Measurements from ENCODE around the gene ATP6V1B1. TPM values are rescaled to one million over a fixed set of nuclear protein-coding genes. Genes with fewer than 3 reads are reported as not detected.

The ATP6V1B1 gene
- total RNA-seq, 1 experiment from 2014 or later, result not detected

- TF ChIP-seq MLX (CRISPR knock-in tag; IDR thresholded peaks at IDR 0.05) (no peak), CTCF (IDR thresholded peaks at IDR 0.05) (peak; percentile 3; the same call in 1 of the 2 replicates)
- POLR2A ChIA-PET, result interaction anchor here (0.8 kb wide), 1 partner anchor 18 kb away, joined by 3 read pairs; no protein-coding TSS in a partner anchor
- no peak for DNase-seq (ENCODE audit: low spot score)
- no peaks in the 10 kb centered on the region for H3K36me3 Mint-ChIP-seq
- CTCF ChIA-PET, result interaction anchor here (0.8 to 4.2 kb wide), 9 partner anchors 11 to 113 kb away, joined by 3 to 33 read pairs (median 9); no protein-coding TSS in a partner anchor
- peaks cover 50% of the 10 kb centered on the region for H3K27me3 Mint-ChIP-seq (ENCODE audit: low read depth)
- no peak overlapping the region for H3K27ac Mint-ChIP-seq
- no peak for ATAC-seq
- peaks cover 18% of the 10 kb centered on the region for H3K4me1 Mint-ChIP-seq
- peak overlapping the region; percentile 82 for H3K4me3 Mint-ChIP-seq
- H3K9me3 Mint-ChIP-seq, result no peaks in the 10 kb centered on the region
Measured at GRCh38 chr2:70977605-70978205, 42.0 kb downstream of the ATP6V1B1 start.

GRCh38 chr2:70978341-70979179 lies 42.9 kb downstream of the ATP6V1B1 start, which contains the start of gene ANKRD53:
ANKRD53 (plus strand) TSS chr2:70978630; CDS start chr2:70978646, 16 bp downstream.
- ATAC-seq (peak; percentile 81), DNase-seq (ENCODE audit: low spot score) (peak; percentile 75)
- Mint-ChIP-seq H3K9me3 (no peaks in the 10 kb centered on the region), H3K4me1 (peaks cover 18% of the 10 kb centered on the region), H3K36me3 (no peaks in the 10 kb centered on the region), H3K27ac (no peak within 1 kb of the TSS), H3K4me3 (peak within 1 kb of the TSS; percentile 82), H3K27me3 (ENCODE audit: low read depth) (peaks cover 48% of the 10 kb centered on the region)
- ChIA-PET POLR2A (no interaction called here), CTCF (interaction anchor here (0.6 to 4.2 kb wide), 10 partner anchors 14 to 483 kb away, joined by 3 to 33 read pairs (median 7); partner anchors contain the start of gene ADD2)
- TF ChIP-seq KAT7 (CRISPR knock-in tag; IDR thresholded peaks at IDR 0.05; ENCODE audit: borderline replicate concordance), result peak; percentile 27; the same call in 1 of the 2 replicates
- TF ChIP-seq, protein P1, sequence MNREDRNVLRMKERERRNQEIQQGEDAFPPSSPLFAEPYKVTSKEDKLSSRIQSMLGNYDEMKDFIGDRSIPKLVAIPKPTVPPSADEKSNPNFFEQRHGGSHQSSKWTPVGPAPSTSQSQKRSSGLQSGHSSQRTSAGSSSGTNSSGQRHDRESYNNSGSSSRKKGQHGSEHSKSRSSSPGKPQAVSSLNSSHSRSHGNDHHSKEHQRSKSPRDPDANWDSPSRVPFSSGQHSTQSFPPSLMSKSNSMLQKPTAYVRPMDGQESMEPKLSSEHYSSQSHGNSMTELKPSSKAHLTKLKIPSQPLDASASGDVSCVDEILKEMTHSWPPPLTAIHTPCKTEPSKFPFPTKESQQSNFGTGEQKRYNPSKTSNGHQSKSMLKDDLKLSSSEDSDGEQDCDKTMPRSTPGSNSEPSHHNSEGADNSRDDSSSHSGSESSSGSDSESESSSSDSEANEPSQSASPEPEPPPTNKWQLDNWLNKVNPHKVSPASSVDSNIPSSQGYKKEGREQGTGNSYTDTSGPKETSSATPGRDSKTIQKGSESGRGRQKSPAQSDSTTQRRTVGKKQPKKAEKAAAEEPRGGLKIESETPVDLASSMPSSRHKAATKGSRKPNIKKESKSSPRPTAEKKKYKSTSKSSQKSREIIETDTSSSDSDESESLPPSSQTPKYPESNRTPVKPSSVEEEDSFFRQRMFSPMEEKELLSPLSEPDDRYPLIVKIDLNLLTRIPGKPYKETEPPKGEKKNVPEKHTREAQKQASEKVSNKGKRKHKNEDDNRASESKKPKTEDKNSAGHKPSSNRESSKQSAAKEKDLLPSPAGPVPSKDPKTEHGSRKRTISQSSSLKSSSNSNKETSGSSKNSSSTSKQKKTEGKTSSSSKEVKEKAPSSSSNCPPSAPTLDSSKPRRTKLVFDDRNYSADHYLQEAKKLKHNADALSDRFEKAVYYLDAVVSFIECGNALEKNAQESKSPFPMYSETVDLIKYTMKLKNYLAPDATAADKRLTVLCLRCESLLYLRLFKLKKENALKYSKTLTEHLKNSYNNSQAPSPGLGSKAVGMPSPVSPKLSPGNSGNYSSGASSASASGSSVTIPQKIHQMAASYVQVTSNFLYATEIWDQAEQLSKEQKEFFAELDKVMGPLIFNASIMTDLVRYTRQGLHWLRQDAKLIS (CRISPR knock-in tag; IDR thresholded peaks at IDR 0.05; ENCODE audit: borderline replicate concordance), result no peak
- TF ChIP-seq, protein P2, sequence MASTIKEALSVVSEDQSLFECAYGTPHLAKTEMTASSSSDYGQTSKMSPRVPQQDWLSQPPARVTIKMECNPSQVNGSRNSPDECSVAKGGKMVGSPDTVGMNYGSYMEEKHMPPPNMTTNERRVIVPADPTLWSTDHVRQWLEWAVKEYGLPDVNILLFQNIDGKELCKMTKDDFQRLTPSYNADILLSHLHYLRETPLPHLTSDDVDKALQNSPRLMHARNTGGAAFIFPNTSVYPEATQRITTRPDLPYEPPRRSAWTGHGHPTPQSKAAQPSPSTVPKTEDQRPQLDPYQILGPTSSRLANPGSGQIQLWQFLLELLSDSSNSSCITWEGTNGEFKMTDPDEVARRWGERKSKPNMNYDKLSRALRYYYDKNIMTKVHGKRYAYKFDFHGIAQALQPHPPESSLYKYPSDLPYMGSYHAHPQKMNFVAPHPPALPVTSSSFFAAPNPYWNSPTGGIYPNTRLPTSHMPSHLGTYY (CRISPR knock-in tag; IDR thresholded peaks at IDR 0.05), result no peak
- TF ChIP-seq RELA (CRISPR knock-in tag; IDR thresholded peaks at IDR 0.05; ENCODE audit: borderline replicate concordance), result no peak
- no peak for TF ChIP-seq SP1 (CRISPR knock-in tag; conservative IDR thresholded peaks at IDR 0.05)
- no peak for TF ChIP-seq ZBTB43 (CRISPR knock-in tag; IDR thresholded peaks at IDR 0.05)
- TF ChIP-seq, protein P3, sequence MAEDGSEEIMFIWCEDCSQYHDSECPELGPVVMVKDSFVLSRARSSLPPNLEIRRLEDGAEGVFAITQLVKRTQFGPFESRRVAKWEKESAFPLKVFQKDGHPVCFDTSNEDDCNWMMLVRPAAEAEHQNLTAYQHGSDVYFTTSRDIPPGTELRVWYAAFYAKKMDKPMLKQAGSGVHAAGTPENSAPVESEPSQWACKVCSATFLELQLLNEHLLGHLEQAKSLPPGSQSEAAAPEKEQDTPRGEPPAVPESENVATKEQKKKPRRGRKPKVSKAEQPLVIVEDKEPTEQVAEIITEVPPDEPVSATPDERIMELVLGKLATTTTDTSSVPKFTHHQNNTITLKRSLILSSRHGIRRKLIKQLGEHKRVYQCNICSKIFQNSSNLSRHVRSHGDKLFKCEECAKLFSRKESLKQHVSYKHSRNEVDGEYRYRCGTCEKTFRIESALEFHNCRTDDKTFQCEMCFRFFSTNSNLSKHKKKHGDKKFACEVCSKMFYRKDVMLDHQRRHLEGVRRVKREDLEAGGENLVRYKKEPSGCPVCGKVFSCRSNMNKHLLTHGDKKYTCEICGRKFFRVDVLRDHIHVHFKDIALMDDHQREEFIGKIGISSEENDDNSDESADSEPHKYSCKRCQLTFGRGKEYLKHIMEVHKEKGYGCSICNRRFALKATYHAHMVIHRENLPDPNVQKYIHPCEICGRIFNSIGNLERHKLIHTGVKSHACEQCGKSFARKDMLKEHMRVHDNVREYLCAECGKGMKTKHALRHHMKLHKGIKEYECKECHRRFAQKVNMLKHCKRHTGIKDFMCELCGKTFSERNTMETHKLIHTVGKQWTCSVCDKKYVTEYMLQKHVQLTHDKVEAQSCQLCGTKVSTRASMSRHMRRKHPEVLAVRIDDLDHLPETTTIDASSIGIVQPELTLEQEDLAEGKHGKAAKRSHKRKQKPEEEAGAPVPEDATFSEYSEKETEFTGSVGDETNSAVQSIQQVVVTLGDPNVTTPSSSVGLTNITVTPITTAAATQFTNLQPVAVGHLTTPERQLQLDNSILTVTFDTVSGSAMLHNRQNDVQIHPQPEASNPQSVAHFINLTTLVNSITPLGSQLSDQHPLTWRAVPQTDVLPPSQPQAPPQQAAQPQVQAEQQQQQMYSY (CRISPR knock-in tag; IDR thresholded peaks at IDR 0.05), result no peak
- TF ChIP-seq, protein P4, sequence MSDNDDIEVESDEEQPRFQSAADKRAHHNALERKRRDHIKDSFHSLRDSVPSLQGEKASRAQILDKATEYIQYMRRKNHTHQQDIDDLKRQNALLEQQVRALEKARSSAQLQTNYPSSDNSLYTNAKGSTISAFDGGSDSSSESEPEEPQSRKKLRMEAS (CRISPR knock-in tag; IDR thresholded peaks at IDR 0.05), result no peak
- no peak for TF ChIP-seq ESRRA (CRISPR knock-in tag; IDR thresholded peaks at IDR 0.05; ENCODE audit: borderline replicate concordance)
- TF ChIP-seq, protein P5, sequence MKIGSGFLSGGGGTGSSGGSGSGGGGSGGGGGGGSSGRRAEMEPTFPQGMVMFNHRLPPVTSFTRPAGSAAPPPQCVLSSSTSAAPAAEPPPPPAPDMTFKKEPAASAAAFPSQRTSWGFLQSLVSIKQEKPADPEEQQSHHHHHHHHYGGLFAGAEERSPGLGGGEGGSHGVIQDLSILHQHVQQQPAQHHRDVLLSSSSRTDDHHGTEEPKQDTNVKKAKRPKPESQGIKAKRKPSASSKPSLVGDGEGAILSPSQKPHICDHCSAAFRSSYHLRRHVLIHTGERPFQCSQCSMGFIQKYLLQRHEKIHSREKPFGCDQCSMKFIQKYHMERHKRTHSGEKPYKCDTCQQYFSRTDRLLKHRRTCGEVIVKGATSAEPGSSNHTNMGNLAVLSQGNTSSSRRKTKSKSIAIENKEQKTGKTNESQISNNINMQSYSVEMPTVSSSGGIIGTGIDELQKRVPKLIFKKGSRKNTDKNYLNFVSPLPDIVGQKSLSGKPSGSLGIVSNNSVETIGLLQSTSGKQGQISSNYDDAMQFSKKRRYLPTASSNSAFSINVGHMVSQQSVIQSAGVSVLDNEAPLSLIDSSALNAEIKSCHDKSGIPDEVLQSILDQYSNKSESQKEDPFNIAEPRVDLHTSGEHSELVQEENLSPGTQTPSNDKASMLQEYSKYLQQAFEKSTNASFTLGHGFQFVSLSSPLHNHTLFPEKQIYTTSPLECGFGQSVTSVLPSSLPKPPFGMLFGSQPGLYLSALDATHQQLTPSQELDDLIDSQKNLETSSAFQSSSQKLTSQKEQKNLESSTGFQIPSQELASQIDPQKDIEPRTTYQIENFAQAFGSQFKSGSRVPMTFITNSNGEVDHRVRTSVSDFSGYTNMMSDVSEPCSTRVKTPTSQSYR (CRISPR knock-in tag; IDR thresholded peaks at IDR 0.05), result no peak
- no peak for TF ChIP-seq TCF7 (CRISPR knock-in tag; IDR thresholded peaks at IDR 0.05; ENCODE audit: low read depth)
